ENCODE measurements around the gene MYO18A.

DNA sequence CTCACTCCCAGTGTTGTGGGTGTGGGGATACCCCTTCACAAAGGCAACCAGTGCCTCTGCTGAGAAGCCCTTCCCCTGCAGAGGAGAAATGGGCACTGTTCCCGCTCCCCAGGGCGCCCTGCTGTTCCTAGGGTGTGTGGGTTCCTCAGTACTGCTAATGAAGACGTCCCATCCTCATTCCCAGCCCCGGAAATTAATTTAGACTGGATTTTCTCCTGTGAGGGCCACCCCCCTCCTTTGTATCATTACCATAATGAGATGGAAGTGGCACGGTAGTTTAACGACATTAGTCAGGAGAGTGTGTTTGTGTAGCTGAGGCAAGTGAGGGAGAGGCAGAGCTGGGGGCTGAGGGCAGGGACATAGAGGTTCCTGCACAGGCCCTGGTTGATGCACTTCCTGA is 84.1 kb downstream of the MYO18A start:
- TF ChIP-seq, protein P1, sequence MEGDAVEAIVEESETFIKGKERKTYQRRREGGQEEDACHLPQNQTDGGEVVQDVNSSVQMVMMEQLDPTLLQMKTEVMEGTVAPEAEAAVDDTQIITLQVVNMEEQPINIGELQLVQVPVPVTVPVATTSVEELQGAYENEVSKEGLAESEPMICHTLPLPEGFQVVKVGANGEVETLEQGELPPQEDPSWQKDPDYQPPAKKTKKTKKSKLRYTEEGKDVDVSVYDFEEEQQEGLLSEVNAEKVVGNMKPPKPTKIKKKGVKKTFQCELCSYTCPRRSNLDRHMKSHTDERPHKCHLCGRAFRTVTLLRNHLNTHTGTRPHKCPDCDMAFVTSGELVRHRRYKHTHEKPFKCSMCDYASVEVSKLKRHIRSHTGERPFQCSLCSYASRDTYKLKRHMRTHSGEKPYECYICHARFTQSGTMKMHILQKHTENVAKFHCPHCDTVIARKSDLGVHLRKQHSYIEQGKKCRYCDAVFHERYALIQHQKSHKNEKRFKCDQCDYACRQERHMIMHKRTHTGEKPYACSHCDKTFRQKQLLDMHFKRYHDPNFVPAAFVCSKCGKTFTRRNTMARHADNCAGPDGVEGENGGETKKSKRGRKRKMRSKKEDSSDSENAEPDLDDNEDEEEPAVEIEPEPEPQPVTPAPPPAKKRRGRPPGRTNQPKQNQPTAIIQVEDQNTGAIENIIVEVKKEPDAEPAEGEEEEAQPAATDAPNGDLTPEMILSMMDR (IDR thresholded peaks at IDR 0.05) = no peak
- TF ChIP-seq POLR2AphosphoS5 (IDR thresholded peaks at IDR 0.05) (no peak), POLR2A (IDR thresholded peaks at IDR 0.05) (no peak), EP300 (IDR thresholded peaks at IDR 0.05; ENCODE audit: low read depth) (no peak)
